Memory B cell (primary cell): Measurements from ENCODE around the gene ITPKB.
A peak's percentile ranks its signal among the peaks of the same experiment; 100 is the strongest.

Experiments
- ATAC-seq: fragments of 150-1000 bp; cut with Tn5 transposase; 2 replicates; pipeline ENCODE4 v1.10.0; 2021; ENCODE audit warnings: low read depth, mild to moderate bottlenecking, moderate library complexity
- DNase-seq, 2 donors: peaks; one replicate each; pipeline ENCODE4 v3.0.0; 2022; ENCODE audit warnings: low spot score in 2 of 2
- H3K27ac Mint-ChIP-seq: one replicate; pipeline ENCODE4 v1.8.0; 2022; ENCODE audit warnings: mild to moderate bottlenecking, moderate library complexity, mixed read lengths
- H3K27me3 Mint-ChIP-seq: one replicate; pipeline ENCODE4 v1.8.0; 2022; ENCODE audit warnings: mixed read lengths
- H3K36me3 Mint-ChIP-seq: one replicate; pipeline ENCODE4 v1.8.0; 2022; ENCODE audit warnings: mild to moderate bottlenecking, mixed read lengths
- H3K4me1 Mint-ChIP-seq: one replicate; pipeline ENCODE4 v1.8.0; 2022; ENCODE audit warnings: mixed read lengths
- H3K4me3 Mint-ChIP-seq: one replicate; pipeline ENCODE4 v1.8.0; 2022; ENCODE audit warnings: mild to moderate bottlenecking, moderate library complexity, mixed read lengths
- H3K9me3 Mint-ChIP-seq: one replicate; pipeline ENCODE4 v1.8.0; 2022; ENCODE audit warnings: mixed read lengths

Gene ITPKB

GRCh38 chr1:226651041-226651731 is 87.9 kb downstream of the ITPKB start:
- Mint-ChIP-seq H3K4me1 (peaks cover 46% of the 10 kb centered on the region), H3K9me3 (no peaks in the 10 kb centered on the region), H3K27ac (peak overlapping the region; percentile 8), H3K4me3 (no peak overlapping the region), H3K36me3 (peaks cover 11% of the 10 kb centered on the region), H3K27me3 (no peaks in the 10 kb centered on the region)
- ATAC-seq (no peak), DNase-seq (no peak)

- Mint-ChIP-seq H3K36me3 (peaks cover 13% of the 10 kb centered on the region), H3K4me1 (peaks cover 44% of the 10 kb centered on the region), H3K4me3 (no peak overlapping the region), H3K9me3 (no peaks in the 10 kb centered on the region), H3K27ac (peak overlapping the region; percentile 8), H3K27me3 (no peaks in the 10 kb centered on the region)
- DNase-seq (no peak), ATAC-seq (no peak)
Measured at GRCh38 chr1:226650236-226650841, 88.7 kb downstream of the ITPKB start.

- H3K36me3 Mint-ChIP-seq, result peaks cover 13% of the 10 kb centered on the region
- no peak overlapping the region for H3K27ac Mint-ChIP-seq
- no peak overlapping the region for H3K4me3 Mint-ChIP-seq
- no peaks in the 10 kb centered on the region for H3K9me3 Mint-ChIP-seq
- DNase-seq (no peak), ATAC-seq (no peak)
- peaks cover 43% of the 10 kb centered on the region for H3K4me1 Mint-ChIP-seq
- H3K27me3 Mint-ChIP-seq, result no peaks in the 10 kb centered on the region
Measured at GRCh38 chr1:226649780-226650179, 89.3 kb downstream of the ITPKB start.

DNA sequence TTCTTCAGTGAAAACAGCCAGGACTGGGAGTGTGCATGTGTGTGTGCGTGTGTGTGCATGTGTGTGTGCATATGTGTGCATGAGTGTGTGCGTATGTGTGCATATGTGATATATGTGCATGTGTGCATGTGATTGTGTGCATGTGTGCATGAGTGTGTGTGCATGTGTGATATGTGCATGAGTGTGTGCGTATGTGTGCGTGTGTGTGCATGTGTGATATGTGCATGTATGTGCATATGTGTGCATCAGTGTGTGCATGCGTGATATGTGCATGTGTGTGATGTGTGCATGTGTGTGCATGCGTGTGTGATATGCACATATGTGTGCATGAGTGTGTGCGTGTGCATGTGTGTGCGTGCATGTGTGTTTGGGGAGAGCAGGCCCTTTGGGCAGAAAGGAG is 89.8 kb downstream of the ITPKB start:
- peaks cover 45% of the 10 kb centered on the region for H3K4me1 Mint-ChIP-seq
- no peak overlapping the region for H3K27ac Mint-ChIP-seq
- H3K36me3 Mint-ChIP-seq, result peaks cover 13% of the 10 kb centered on the region
- no peak overlapping the region for H3K4me3 Mint-ChIP-seq
- no peak for ATAC-seq
- H3K27me3 Mint-ChIP-seq, result no peaks in the 10 kb centered on the region
- DNase-seq, result no peak
- H3K9me3 Mint-ChIP-seq, result no peaks in the 10 kb centered on the region

GRCh38 chr1:226648421-226648820 is 90.7 kb downstream of the ITPKB start:
- ATAC-seq (no peak), DNase-seq (no peak)
- peaks cover 13% of the 10 kb centered on the region for H3K36me3 Mint-ChIP-seq
- no peaks in the 10 kb centered on the region for H3K9me3 Mint-ChIP-seq
- H3K27me3 Mint-ChIP-seq, result no peaks in the 10 kb centered on the region
- H3K4me3 Mint-ChIP-seq, result no peak overlapping the region
- H3K4me1 Mint-ChIP-seq, result peaks cover 46% of the 10 kb centered on the region
- H3K27ac Mint-ChIP-seq, result no peak overlapping the region

GRCh38 chr1:226647719-226648118 is 91.4 kb downstream of the ITPKB start:
- ATAC-seq (no peak), DNase-seq (no peak)
- Mint-ChIP-seq H3K36me3 (peaks cover 13% of the 10 kb centered on the region), H3K4me1 (peaks cover 45% of the 10 kb centered on the region), H3K9me3 (no peaks in the 10 kb centered on the region), H3K27ac (no peak overlapping the region), H3K27me3 (no peaks in the 10 kb centered on the region), H3K4me3 (no peak overlapping the region)

DNA sequence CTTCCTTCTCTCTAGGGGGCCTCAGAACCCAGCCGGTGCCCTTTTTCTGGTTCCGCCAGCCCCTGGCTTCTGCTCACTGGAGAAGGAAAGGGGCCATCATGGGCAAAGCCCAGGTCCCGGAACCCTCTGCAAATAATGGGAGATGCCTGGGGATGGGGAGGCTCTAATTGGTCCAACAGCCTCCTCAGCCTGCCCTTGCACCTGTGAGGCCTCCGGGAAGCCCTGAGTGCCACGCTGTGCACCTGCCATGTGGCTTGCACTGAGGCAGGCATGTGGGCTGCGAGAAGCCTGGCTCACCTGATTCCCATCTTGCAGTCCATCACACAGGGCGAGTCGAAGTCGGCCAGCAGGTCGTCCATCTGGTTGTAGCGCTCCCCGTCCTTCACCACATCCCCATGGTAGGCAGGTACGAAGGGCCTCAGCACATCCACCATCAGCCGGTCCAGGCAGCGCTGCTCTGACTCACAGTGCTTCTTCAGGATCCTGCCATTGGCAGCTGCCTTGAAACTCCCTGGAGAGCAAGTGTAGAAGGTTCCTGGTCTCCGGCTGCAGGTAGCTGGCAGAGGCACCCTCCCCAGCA is 92.1 kb downstream of the ITPKB start:
- H3K4me1 Mint-ChIP-seq, result peaks cover 42% of the 10 kb centered on the region
- ATAC-seq (no peak), DNase-seq (no peak)
- no peak overlapping the region for H3K4me3 Mint-ChIP-seq
- H3K9me3 Mint-ChIP-seq, result no peaks in the 10 kb centered on the region
- no peaks in the 10 kb centered on the region for H3K27me3 Mint-ChIP-seq
- no peak overlapping the region for H3K27ac Mint-ChIP-seq
- peaks cover 14% of the 10 kb centered on the region for H3K36me3 Mint-ChIP-seq

DNA sequence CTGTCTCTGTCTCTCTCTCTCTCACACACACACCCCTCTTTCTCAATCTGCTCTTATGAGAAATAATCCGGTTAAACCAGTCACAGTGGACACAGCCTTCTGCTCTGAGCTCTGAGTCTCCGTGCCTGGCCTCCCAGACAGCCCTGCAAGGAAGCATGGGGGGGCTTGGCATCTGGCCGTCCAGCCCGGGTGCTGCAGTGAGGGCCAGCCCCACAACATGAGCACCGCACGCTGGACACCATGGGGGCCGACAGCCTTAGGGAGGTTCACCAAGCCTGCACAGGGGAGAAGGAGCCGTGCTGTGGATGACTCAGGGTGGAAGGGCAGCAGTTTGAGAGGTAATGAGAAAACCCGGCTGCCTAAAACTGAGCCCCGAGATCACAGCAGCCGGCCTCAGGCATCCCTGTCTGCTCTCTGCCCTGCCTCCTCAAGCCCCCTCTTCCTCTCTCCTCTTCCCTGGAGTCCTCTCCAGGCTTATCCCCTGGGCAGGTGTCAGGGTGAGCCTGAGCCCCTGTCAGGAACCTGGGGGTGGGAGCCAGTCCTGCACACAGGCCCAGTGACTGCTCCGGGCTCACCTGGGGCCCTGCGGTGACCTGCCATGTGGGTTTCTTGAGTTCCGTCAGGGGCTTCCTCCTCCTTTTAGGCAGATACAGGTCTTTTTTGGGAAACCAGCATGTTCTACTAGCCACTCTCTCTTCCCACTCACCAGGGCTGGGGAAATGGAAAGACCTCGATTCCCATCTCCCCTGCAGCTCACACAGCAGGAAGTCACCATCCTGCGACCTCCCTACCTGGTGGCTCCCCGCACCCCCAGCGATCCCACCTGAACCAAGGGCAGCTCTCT is 92.8 kb downstream of the ITPKB start:
- H3K27ac Mint-ChIP-seq, result peak overlapping the region; percentile 79
- H3K4me3 Mint-ChIP-seq, result peak overlapping the region; percentile 44
- H3K27me3 Mint-ChIP-seq, result no peaks in the 10 kb centered on the region
- H3K36me3 Mint-ChIP-seq, result peaks cover 16% of the 10 kb centered on the region
- DNase-seq (no peak), ATAC-seq (no peak)
- H3K9me3 Mint-ChIP-seq, result no peaks in the 10 kb centered on the region
- peaks cover 44% of the 10 kb centered on the region for H3K4me1 Mint-ChIP-seq

DNA sequence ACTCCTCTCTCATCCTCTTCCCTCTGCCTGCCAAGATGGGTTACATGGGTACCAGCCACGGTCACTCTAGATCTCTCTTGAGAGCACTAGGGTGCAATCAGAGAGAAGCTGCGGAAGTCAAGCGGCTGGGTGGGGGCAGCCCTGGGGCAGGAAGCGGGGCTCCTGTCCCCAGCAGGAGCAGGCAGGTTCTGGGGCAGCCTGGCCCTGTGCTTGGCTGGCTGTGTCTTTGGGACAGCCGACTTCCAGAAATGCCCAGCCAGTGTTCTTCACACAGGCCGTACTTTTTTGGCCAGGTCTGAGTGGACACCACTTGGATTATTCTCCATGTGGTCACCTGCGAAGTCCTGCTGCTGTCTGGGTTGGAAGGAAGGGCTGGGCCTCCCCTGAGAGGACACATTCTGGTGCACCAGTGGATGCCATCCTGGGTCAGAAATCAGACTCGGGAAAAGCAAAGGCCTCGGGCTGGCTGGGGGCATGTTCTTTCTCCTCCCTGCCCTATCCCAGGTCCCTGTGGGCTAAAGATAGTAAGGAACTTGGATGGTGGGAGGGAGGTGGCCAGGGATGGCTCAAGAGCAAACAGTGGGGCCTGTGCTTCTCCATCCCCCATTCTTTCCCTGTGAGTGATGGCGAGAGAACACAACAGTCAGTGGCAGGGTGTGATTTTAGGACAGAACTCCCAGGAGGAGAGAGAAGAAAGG is 93.7 kb downstream of the ITPKB start:
- peaks cover 19% of the 10 kb centered on the region for H3K36me3 Mint-ChIP-seq
- H3K27ac Mint-ChIP-seq, result peak overlapping the region; percentile 94
- DNase-seq (no peak), ATAC-seq (no peak)
- no peaks in the 10 kb centered on the region for H3K27me3 Mint-ChIP-seq
- H3K4me1 Mint-ChIP-seq, result peaks cover 46% of the 10 kb centered on the region
- no peak overlapping the region for H3K4me3 Mint-ChIP-seq
- no peaks in the 10 kb centered on the region for H3K9me3 Mint-ChIP-seq

DNA sequence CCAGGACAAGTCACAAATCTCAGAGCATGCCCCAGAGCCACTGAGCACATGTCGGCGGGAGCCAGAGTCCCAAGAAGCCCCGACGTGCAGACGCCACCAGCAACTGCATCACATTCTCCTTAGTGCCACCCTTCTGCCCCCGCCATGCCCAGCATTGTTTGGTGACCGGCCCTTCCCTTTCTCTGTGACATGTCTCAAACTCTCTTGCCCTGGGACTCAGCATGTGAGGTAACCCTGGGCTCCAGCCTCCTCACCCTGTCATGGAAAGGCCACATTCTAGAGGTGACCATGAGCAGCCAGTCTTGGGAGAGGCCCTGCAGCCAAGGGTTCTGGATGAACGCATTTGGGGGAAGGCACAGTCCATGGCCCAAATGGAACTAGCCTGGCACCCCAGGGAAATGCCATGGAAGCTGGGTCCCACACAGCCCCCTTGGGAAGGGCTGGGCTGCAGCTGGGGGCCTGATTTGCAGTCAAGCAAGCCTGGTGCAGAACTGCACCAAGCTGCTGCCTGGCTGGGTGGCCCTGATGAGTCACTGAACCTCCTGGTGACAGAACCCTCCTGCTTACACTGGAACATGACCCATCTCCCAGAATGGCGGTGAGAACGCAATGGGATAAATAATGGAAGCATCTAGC is 94.4 kb downstream of the ITPKB start:
- Mint-ChIP-seq H3K27me3 (no peaks in the 10 kb centered on the region), H3K4me1 (peaks cover 42% of the 10 kb centered on the region), H3K27ac (peak overlapping the region; percentile 94), H3K4me3 (peak overlapping the region; percentile 63), H3K36me3 (peaks cover 19% of the 10 kb centered on the region), H3K9me3 (no peaks in the 10 kb centered on the region)
- DNase-seq (no peak), ATAC-seq (no peak)

- Mint-ChIP-seq H3K27me3 (no peaks in the 10 kb centered on the region), H3K36me3 (peaks cover 22% of the 10 kb centered on the region), H3K4me1 (peaks cover 38% of the 10 kb centered on the region), H3K9me3 (no peaks in the 10 kb centered on the region), H3K4me3 (peak overlapping the region; percentile 63), H3K27ac (peak overlapping the region; percentile 94)
- peak; percentile 74 for ATAC-seq
- peak; percentile 46 to 50 for DNase-seq
Measured at GRCh38 chr1:226643611-226644540, 95.2 kb downstream of the ITPKB start.

- H3K36me3 Mint-ChIP-seq, result peaks cover 18% of the 10 kb centered on the region
- no peaks in the 10 kb centered on the region for H3K27me3 Mint-ChIP-seq
- no peak for DNase-seq
- ATAC-seq, result peak; percentile 32
- H3K4me1 Mint-ChIP-seq, result peaks cover 38% of the 10 kb centered on the region
- peak overlapping the region; percentile 94 for H3K27ac Mint-ChIP-seq
- no peaks in the 10 kb centered on the region for H3K9me3 Mint-ChIP-seq
- peak overlapping the region; percentile 63 for H3K4me3 Mint-ChIP-seq
Measured at GRCh38 chr1:226643177-226643576, 95.9 kb downstream of the ITPKB start.
